Neural progenitor cell (in vitro differentiated cells): ENCODE measurements around the gene SERINC5. TPM values are rescaled to one million over a fixed set of nuclear protein-coding genes. Genes with fewer than 3 reads are reported as not detected.

Experiments
- DNase-seq: peaks from one replicate; pipeline ENCODE4 v3.0.0-alpha.2; 2016; ENCODE audit warnings: low spot score
- H2AFZ ChIP-seq: fragments of 200-600 bp; sonication (generic); replicated peaks from 2 replicates; pipeline ENCODE4 v1.6.1; 2016; ENCODE audit warnings: antibody characterized with exemption
- H3F3A ChIP-seq: fragments of 200-600 bp; sonication (generic); 2 replicates; pipeline ENCODE4 v1.6.1; 2016; ENCODE audit warnings: antibody characterized with exemption, low read depth
- H3K27ac ChIP-seq: fragments of 200-600 bp; sonication (generic); 2 replicates; pipeline ENCODE4 v1.5.1; 2016; ENCODE audit warnings: mild to moderate bottlenecking
- H3K27me3 ChIP-seq: fragments of 200-600 bp; sonication (generic); 2 replicates; pipeline ENCODE4 v1.6.1; 2016; ENCODE audit warnings: mild to moderate bottlenecking, moderate library complexity
- H3K36me3 ChIP-seq: fragments of 200-600 bp; sonication (generic); 2 replicates; pipeline ENCODE4 v1.5.1; 2016
- H3K4me1 ChIP-seq: fragments of 200-600 bp; sonication (generic); 2 replicates; pipeline ENCODE4 v1.6.1; 2016; ENCODE audit warnings: mixed run types
- H3K4me2 ChIP-seq: fragments of 200-600 bp; sonication (generic); 2 replicates; pipeline ENCODE4 v1.6.1; 2016
- H3K4me3 ChIP-seq: fragments of 200-600 bp; sonication (generic); 2 replicates; pipeline ENCODE4 v1.5.1; 2016
- H3K79me2 ChIP-seq: fragments of 200-600 bp; sonication (generic); 2 replicates; pipeline ENCODE4 v1.6.1; 2016; ENCODE audit warnings: low read depth
- H3K9ac ChIP-seq: fragments of 200-600 bp; sonication (generic); 2 replicates; pipeline ENCODE4 v1.6.1; 2016
- H3K9me3 ChIP-seq: fragments of 200-600 bp; sonication (generic); 2 replicates; pipeline ENCODE4 v1.5.1; 2016; ENCODE audit warnings: low read depth
- H4K20me1 ChIP-seq: fragments of 200-600 bp; sonication (generic); 2 replicates; pipeline ENCODE4 v1.6.1; 2016; ENCODE audit warnings: low read depth
- H3K27ac Mint-ChIP-seq: 3 replicates; pipeline ENCODE4 v1.8.0; 2021; ENCODE audit warnings: mixed read lengths
- H3K27me3 Mint-ChIP-seq: 2 replicates; pipeline ENCODE4 v1.8.0; 2022; ENCODE audit warnings: low read depth, mild to moderate bottlenecking, inconsistent platforms, moderate library complexity, mixed read lengths; ENCODE audit not compliant: insufficient read depth
- H3K36me3 Mint-ChIP-seq: 3 replicates; pipeline ENCODE4 v1.8.0; 2021; ENCODE audit warnings: mixed read lengths
- H3K4me1 Mint-ChIP-seq: 3 replicates; pipeline ENCODE4 v1.8.0; 2021; ENCODE audit warnings: mixed read lengths
- H3K4me3 Mint-ChIP-seq: 3 replicates; pipeline ENCODE4 v1.8.0; 2021; ENCODE audit warnings: mild to moderate bottlenecking, moderate library complexity, mixed read lengths
- H3K9me3 Mint-ChIP-seq: 3 replicates; pipeline ENCODE4 v1.8.0; 2020; ENCODE audit warnings: mixed read lengths
- EZH2 ChIP-seq: fragments of 200-600 bp; sonication (generic); IDR thresholded peaks from 2 replicates; pipeline ENCODE4 v1.6.1; 2017; ENCODE audit warnings: antibody characterized with exemption, mild to moderate bottlenecking, moderate library complexity
- EZH2phosphoT487 ChIP-seq: fragments of 200-600 bp; sonication (generic); IDR thresholded peaks from 2 replicates; pipeline ENCODE4 v1.6.1; 2017; ENCODE audit warnings: antibody characterized with exemption
- total RNA-seq: library from RNA; depleted of rRNA; stranded (reverse); fragments of >200 nt; gene quantifications from 2 replicates; pipeline ENCODE4 v1.2.3, GENCODE V29; 2015; ENCODE audit warnings: low replicate concordance
- TF ChIP-seq, protein P1 (sequence below): fragments of 200-600 bp; sonication (generic); IDR thresholded peaks from 2 replicates; pipeline ENCODE4 v1.5.1; 2017; ENCODE audit warnings: antibody characterized with exemption, mild to moderate bottlenecking

The SERINC5 gene
- total RNA-seq, 1 donor from 2014 or later: 126 TPM

GRCh38 chr5:80174790-80175189, 81.1 kb downstream of the SERINC5 start:
- H3K4me1 ChIP-seq: peaks cover 21% of the 10 kb centered on the region
- H3K4me3 Mint-ChIP-seq: no peak overlapping the region
- H3K9ac ChIP-seq: no peak overlapping the region
- TF ChIP-seq, protein P1, sequence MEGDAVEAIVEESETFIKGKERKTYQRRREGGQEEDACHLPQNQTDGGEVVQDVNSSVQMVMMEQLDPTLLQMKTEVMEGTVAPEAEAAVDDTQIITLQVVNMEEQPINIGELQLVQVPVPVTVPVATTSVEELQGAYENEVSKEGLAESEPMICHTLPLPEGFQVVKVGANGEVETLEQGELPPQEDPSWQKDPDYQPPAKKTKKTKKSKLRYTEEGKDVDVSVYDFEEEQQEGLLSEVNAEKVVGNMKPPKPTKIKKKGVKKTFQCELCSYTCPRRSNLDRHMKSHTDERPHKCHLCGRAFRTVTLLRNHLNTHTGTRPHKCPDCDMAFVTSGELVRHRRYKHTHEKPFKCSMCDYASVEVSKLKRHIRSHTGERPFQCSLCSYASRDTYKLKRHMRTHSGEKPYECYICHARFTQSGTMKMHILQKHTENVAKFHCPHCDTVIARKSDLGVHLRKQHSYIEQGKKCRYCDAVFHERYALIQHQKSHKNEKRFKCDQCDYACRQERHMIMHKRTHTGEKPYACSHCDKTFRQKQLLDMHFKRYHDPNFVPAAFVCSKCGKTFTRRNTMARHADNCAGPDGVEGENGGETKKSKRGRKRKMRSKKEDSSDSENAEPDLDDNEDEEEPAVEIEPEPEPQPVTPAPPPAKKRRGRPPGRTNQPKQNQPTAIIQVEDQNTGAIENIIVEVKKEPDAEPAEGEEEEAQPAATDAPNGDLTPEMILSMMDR: no peak
- TF ChIP-seq EZH2 (no peak), EZH2phosphoT487 (no peak)
- peaks cover 21% of the 10 kb centered on the region for H3K4me1 Mint-ChIP-seq
- H3K27ac ChIP-seq: peak overlapping the region; percentile 7
- no peaks in the 10 kb centered on the region for H4K20me1 ChIP-seq
- H3K27me3 Mint-ChIP-seq: no peaks in the 10 kb centered on the region
- H3K27me3 ChIP-seq: no peaks in the 10 kb centered on the region
- DNase-seq: no peak
- peaks cover 2% of the 10 kb centered on the region for H3K9me3 Mint-ChIP-seq
- H3F3A ChIP-seq: peaks cover 43% of the 10 kb centered on the region
- no peak overlapping the region for H2AFZ ChIP-seq
- peaks cover 29% of the 10 kb centered on the region for H3K79me2 ChIP-seq
- no peak overlapping the region for H3K4me2 ChIP-seq
- no peak overlapping the region for H3K27ac Mint-ChIP-seq
- no peak overlapping the region for H3K4me3 ChIP-seq
- H3K36me3 ChIP-seq: peaks cover 20% of the 10 kb centered on the region
- no peaks in the 10 kb centered on the region for H3K9me3 ChIP-seq
- peaks cover 17% of the 10 kb centered on the region for H3K36me3 Mint-ChIP-seq

DNA sequence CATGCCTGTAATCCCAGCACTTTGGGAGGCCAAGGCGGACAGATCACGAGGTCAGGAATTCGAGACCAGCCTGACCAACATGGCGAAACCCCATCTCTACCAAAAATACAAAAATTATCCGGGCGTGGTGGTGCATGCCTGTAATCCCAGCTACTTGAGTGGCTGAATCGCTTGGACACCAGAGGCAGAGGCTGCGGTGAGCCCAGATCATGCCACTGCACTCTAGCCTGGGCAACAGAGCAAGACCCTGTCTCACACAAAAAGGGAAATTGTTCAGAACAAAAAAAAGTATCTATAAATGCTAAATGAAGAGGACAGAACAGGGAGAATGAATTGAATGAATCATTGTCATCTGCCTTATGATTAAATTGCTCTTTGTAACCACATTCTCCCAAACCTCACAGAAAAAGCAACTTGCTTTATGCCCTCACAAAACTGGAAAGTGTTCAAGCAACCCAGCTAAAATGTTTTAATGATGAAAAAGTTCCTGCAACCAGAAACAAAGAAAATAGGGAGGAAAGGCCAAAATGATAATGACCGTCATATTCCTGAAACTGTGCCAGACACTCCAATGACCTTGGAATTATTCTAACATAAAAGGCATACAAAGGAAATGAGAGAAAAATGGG, 83.7 kb downstream of the SERINC5 start:
- TF ChIP-seq, protein P1: no peak
- TF ChIP-seq EZH2phosphoT487: no peak
- TF ChIP-seq EZH2: no peak
- Histone ChIP-seq H3K9ac (no peak overlapping the region), H3K27ac (no peak overlapping the region), H4K20me1 (no peaks in the 10 kb centered on the region), H3K4me1 (peaks cover 14% of the 10 kb centered on the region), H2AFZ (no peak overlapping the region), H3K36me3 (peaks cover 27% of the 10 kb centered on the region), H3F3A (peaks cover 45% of the 10 kb centered on the region), H3K27me3 (no peaks in the 10 kb centered on the region), H3K9me3 (no peaks in the 10 kb centered on the region), H3K4me3 (no peak overlapping the region), H3K4me2 (no peak overlapping the region), H3K79me2 (peaks cover 3% of the 10 kb centered on the region)
- Mint-ChIP-seq H3K9me3 (peaks cover 2% of the 10 kb centered on the region), H3K36me3 (peaks cover 19% of the 10 kb centered on the region), H3K27ac (no peak overlapping the region), H3K27me3 (no peaks in the 10 kb centered on the region), H3K4me1 (peaks cover 22% of the 10 kb centered on the region), H3K4me3 (no peak overlapping the region)
- no peak for DNase-seq

- peaks cover 31% of the 10 kb centered on the region for H3F3A ChIP-seq
- peaks cover 20% of the 10 kb centered on the region for H3K36me3 Mint-ChIP-seq
- H3K27me3 ChIP-seq: no peaks in the 10 kb centered on the region
- H4K20me1 ChIP-seq: no peaks in the 10 kb centered on the region
- no peak overlapping the region for H3K27ac Mint-ChIP-seq
- no peak for DNase-seq
- H3K4me1 ChIP-seq: peaks cover 19% of the 10 kb centered on the region
- H3K27me3 Mint-ChIP-seq: no peaks in the 10 kb centered on the region
- TF ChIP-seq EZH2phosphoT487: no peak
- peaks cover 2% of the 10 kb centered on the region for H3K9me3 Mint-ChIP-seq
- H3K27ac ChIP-seq: peak overlapping the region; percentile 43
- peaks cover 21% of the 10 kb centered on the region for H3K4me1 Mint-ChIP-seq
- H3K9ac ChIP-seq: no peak overlapping the region
- H3K4me3 ChIP-seq: no peak overlapping the region
- H3K79me2 ChIP-seq: no peaks in the 10 kb centered on the region
- no peak overlapping the region for H2AFZ ChIP-seq
- H3K36me3 ChIP-seq: peaks cover 41% of the 10 kb centered on the region
- no peak overlapping the region for H3K4me3 Mint-ChIP-seq
- no peak overlapping the region for H3K4me2 ChIP-seq
- no peaks in the 10 kb centered on the region for H3K9me3 ChIP-seq
Measured at GRCh38 chr5:80170117-80170535, 85.7 kb downstream of the SERINC5 start.

DNA sequence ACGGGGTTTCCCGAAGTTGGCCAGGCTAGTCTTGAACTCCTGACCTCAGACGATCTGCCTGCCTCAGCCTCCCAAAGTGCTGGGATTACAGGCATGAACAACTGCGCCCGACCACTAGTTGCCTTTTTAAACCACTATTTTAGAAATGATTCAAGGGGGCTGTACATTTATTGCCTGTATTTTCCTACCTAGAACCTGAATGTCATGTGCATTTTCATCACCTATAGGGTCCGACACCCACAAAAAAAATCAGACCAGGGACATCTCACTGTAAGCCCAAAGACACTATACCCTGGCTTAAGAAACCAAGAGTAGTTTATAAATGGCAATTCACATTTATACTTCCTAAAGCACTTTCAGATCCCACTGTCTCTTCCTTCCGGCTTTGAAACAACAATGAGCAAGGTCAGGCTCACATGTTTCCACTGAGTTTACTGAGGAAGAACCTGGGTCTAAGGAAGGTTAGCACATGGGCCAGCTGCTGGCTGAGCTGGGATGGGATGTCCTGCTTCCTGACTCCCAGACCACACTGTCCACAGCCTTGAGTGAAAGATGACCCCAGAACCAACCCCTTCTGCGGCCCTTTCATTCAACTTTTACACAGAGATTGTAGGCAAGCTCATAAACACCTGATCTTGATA, 87.3 kb downstream of the SERINC5 start:
- H3K9me3 ChIP-seq: no peaks in the 10 kb centered on the region
- Mint-ChIP-seq H3K9me3 (no peaks in the 10 kb centered on the region), H3K36me3 (peaks cover 17% of the 10 kb centered on the region), H3K27me3 (no peaks in the 10 kb centered on the region), H3K4me3 (no peak overlapping the region), H3K4me1 (peaks cover 11% of the 10 kb centered on the region), H3K27ac (no peak overlapping the region)
- TF ChIP-seq EZH2 (no peak), EZH2phosphoT487 (no peak)
- TF ChIP-seq, protein P1: no peak
- no peak overlapping the region for H3K4me3 ChIP-seq
- peaks cover 15% of the 10 kb centered on the region for H3F3A ChIP-seq
- peaks cover 47% of the 10 kb centered on the region for H3K36me3 ChIP-seq
- H3K4me2 ChIP-seq: no peak overlapping the region
- H4K20me1 ChIP-seq: no peaks in the 10 kb centered on the region
- H3K27ac ChIP-seq: no peak overlapping the region
- H3K27me3 ChIP-seq: no peaks in the 10 kb centered on the region
- no peak overlapping the region for H2AFZ ChIP-seq
- no peak overlapping the region for H3K9ac ChIP-seq
- H3K4me1 ChIP-seq: peaks cover 6% of the 10 kb centered on the region
- no peak for DNase-seq
- no peaks in the 10 kb centered on the region for H3K79me2 ChIP-seq
